GM06990 (cell line): ENCODE data around the gene CATSPERD.

Experiments used
- DNase-seq: peaks from one replicate; pipeline ENCODE4 v3.0.0-alpha.2; 2011; ENCODE audit not compliant: insufficient read length; ENCODE audit errors: extremely low read depth
- H3K27me3 ChIP-seq: replicated peaks from 2 replicates; pipeline ENCODE4 v1.6.0; 2011; ENCODE audit warnings: low read length; ENCODE audit not compliant: control insufficient read depth, insufficient read depth
- H3K36me3 ChIP-seq: 2 replicates; pipeline ENCODE4 v1.5.1; 2011; ENCODE audit warnings: low read length; ENCODE audit not compliant: control insufficient read depth, insufficient read depth
- H3K4me3 ChIP-seq: replicated peaks from 2 replicates; pipeline ENCODE4 v1.5.1; 2011; ENCODE audit warnings: low read depth, mild to moderate bottlenecking, control low read depth, low read length
- TF ChIP-seq, protein P1 (sequence below): IDR thresholded peaks from 2 replicates; pipeline ENCODE4 v1.5.1; 2011; ENCODE audit warnings: low read length, control low read depth, mild to moderate bottlenecking, inconsistent platforms; ENCODE audit not compliant: insufficient read depth, poor library complexity, severe bottlenecking

CATSPERD gene

DNA sequence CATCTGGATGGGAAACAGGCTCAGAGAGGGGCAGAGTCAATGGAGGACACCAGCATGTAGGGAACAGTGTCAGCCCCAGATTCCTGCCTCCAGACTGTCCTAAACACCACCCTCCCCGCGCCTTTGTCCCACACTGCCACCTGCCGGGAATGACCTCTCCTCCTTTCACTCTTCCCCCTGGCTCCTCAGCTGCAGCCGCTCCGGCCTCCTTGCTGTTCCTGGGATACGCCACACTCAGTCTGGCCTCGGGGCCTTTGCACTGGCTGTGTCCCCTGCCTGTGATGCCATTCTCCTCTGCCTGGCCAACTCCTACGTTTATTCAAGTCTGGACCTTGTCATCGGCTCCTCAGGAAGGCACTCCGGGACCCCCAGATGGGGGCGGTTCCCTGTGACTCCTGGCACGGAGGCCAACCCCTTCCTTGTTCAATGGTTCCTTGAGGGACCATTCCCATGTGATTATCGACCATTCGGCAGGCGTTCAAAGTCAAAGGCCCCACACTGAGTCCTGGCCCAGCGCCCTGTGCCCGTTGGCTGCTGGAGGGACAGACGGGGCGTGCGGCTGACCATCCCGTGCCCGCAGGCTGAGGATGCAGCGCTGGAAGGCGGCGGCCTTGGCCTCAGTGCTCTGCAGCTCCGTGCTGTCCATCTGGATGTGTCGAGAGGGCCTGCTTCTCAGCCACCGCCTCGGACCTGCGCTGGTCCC is 103.3 kb downstream of the CATSPERD start:
- TF ChIP-seq, protein P1, sequence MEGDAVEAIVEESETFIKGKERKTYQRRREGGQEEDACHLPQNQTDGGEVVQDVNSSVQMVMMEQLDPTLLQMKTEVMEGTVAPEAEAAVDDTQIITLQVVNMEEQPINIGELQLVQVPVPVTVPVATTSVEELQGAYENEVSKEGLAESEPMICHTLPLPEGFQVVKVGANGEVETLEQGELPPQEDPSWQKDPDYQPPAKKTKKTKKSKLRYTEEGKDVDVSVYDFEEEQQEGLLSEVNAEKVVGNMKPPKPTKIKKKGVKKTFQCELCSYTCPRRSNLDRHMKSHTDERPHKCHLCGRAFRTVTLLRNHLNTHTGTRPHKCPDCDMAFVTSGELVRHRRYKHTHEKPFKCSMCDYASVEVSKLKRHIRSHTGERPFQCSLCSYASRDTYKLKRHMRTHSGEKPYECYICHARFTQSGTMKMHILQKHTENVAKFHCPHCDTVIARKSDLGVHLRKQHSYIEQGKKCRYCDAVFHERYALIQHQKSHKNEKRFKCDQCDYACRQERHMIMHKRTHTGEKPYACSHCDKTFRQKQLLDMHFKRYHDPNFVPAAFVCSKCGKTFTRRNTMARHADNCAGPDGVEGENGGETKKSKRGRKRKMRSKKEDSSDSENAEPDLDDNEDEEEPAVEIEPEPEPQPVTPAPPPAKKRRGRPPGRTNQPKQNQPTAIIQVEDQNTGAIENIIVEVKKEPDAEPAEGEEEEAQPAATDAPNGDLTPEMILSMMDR: no peak
- DNase-seq: no peak
- Histone ChIP-seq H3K27me3 (no peaks in the 10 kb centered on the region), H3K36me3 (no peaks in the 10 kb centered on the region), H3K4me3 (no peak overlapping the region)

DNA sequence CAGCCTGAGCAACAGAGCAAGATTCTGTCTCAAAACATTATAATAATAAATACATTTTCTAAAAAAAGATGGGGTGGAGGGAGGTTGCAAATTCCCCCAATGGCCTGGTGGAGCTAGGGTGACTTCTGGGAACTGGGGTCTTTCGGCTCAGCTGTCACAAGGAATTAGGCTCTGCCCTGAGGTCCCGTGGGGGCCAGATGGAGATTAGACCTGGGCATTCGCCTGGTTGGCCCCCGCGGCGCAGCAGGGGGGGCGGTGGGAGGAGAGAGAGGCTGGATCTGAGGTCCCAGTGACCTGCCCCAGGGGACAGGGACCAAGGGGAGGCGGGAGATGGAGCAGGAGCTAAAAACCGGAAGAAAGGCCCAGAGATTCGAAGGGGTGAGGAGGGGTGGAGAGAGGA is 104.3 kb downstream of the CATSPERD start:
- no peaks in the 10 kb centered on the region for H3K27me3 ChIP-seq
- no peaks in the 10 kb centered on the region for H3K36me3 ChIP-seq
- no peak overlapping the region for H3K4me3 ChIP-seq
- no peak for DNase-seq
- TF ChIP-seq, protein P1: no peak

DNA sequence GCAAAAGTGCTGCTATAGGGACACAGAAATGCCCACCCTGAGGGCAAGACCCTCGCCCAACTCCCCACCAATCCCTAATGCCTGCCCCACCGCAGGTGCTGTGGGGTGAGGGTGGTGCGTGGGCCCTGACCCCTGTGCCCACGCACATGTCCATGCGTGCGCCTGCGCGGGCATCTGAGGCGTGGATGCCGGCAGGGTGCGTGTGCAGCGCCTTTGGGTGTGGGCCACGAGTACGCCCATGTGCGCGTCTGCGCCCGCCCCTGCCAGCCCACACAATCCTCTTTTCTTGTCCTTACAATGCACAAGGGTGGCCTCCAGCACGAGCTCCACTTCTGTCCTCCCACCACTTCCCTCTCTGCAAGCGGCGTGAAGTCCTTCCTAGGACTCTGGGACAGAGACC is 104.7 kb downstream of the CATSPERD start:
- Histone ChIP-seq H3K27me3 (no peaks in the 10 kb centered on the region), H3K36me3 (no peaks in the 10 kb centered on the region), H3K4me3 (no peak overlapping the region)
- DNase-seq: no peak
- TF ChIP-seq, protein P1: no peak

DNA sequence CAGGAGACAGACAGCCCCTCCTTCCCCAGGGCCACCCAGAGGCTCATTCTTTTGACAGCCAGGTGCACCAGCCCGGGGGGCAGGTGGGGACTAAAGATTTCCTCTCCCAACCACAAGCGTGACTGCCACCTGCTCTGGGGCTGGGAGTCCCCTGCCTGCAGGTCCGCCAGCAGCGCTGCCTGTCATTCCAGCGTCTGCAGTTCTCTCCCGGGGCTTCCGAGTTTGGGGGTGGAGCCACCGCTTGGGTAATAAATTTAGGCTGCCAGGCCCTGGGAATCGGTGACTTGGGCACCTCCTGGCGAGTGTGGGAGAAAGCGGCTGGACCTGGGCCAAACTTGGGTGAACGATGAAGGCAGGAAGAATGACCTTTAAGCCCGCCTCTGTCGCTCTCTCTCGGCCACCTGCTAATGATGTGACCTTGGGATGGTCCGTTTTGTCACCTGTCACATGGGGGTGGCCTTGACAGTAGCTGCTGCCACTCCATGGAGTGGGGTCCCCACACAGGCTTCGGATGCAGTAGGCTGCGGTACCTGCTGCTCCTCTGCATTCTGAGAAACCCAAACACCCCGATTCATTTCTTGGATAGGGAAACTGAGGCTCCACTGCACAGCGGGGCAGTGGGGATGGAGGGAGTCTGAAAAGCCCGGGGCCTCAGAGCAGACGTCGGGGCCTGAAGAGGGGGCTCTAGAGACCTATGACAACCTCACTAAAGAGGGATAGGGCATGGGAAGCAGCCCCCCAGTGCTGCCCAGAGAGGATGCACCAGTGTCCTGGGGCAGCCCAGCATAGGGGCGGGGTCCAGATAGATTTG is 106.3 kb downstream of the CATSPERD start:
- DNase-seq: peak; percentile 47
- H3K4me3 ChIP-seq: no peak overlapping the region
- TF ChIP-seq, protein P1: no peak
- no peaks in the 10 kb centered on the region for H3K36me3 ChIP-seq
- H3K27me3 ChIP-seq: no peaks in the 10 kb centered on the region

DNA sequence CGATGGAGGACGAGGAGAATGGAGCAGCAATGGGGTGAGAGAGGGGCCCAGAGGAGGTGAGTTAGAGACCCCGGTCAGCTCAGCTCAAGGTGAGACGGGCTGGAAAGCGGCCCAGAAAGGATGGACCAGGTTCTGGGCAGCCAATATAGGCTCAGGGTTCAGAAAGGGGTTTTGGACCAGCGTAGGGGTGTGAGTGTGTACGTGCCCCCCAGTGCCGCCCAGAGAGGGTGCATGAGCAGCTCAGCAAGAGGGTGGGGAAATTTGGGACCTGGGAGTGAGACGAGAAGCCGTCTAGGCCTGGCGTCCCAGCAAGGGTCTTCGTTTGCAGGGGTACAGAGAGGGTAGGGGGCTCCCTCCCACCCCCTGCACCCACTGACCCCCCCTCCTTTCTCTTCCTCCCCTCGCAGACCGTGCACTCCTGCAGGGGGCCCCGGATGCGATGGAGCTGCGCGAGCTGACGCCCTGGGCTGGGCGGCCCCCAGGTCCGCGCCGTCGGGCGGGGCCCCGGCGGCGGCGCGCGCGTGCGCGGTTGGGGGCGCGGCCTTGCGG is 107.0 kb downstream of the CATSPERD start:
- peak overlapping the region; percentile 60 for H3K4me3 ChIP-seq
- no peaks in the 10 kb centered on the region for H3K36me3 ChIP-seq
- no peaks in the 10 kb centered on the region for H3K27me3 ChIP-seq
- TF ChIP-seq, protein P1: no peak
- DNase-seq: no peak
